G401.6 (cell line): ENCODE results near the gene DCHS1.
A peak's percentile ranks its signal among the peaks of the same experiment; 100 is the strongest.

Source experiments
- FAIRE-seq: peaks from 2 replicates; lab custom pipeline; 2012; peaks lifted over from hg19 to GRCh38; lab: Jason Lieb, UNC

DCHS1 gene

DNA sequence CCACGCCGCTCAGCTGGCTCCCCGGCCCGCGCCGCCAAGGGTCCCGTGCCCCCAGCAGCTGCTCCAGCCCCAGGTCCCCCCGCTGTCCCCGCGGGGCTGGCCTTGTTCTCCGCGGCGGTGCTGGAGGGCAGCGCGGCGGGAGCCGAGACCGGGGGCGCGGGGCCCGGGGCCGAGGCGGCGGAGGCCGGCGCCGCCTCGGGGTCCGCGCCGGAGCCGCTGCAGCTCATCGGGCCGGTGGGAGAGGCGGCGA lies 43.7 kb downstream of the DCHS1 start:
- FAIRE-seq = no peak

GRCh38 chr11:6611092-6611962 lies 44.3 kb downstream of the DCHS1 start:
- no peak for FAIRE-seq

GRCh38 chr11:6610591-6610990 lies 45.0 kb downstream of the DCHS1 start:
- no peak for FAIRE-seq

- FAIRE-seq = no peak
Observed at GRCh38 chr11:6609502-6610015, 46.0 kb downstream of the DCHS1 start.

GRCh38 chr11:6608726-6609501 lies 46.7 kb downstream of the DCHS1 start:
- FAIRE-seq = no peak

- FAIRE-seq = no peak
Observed at GRCh38 chr11:6608011-6608410, 47.6 kb downstream of the DCHS1 start.

GRCh38 chr11:6607190-6607795 lies 48.3 kb downstream of the DCHS1 start:
- no peak for FAIRE-seq

DNA sequence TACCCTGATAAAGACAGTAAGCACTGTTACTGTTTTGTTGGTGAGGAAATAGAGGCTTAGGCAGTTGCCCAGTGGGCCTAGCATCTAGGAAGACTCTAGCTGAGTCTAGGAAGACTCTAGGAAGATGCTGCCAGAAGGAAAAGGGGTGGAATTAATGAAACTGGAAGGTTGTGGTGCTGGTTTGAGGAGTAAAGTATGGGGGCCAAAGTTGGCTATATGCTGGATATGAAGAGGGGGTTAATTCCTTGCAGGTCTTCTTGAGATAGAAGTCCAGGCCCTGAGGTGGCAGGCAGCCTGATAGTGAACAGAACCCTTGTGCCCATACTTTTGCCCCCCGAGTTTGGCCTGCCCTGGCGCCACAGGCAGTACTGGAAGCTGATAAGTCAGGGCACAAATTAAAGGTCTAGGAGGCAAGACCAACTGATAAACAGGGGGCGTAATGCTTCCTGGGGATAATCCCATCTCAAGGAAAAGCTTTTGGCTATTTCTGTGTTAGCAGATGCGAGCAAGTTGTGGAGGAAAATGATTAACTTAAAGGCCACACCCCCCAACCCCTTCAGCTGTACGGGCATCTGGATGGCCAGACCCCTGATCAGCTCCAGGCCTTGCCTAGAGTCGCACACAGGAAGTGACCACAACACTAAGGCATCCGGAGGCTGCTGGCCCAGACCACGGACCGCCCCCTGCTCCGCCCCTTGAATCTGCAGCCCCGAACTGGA lies 49.0 kb downstream of the DCHS1 start:
- peak; percentile 91 for FAIRE-seq

DNA sequence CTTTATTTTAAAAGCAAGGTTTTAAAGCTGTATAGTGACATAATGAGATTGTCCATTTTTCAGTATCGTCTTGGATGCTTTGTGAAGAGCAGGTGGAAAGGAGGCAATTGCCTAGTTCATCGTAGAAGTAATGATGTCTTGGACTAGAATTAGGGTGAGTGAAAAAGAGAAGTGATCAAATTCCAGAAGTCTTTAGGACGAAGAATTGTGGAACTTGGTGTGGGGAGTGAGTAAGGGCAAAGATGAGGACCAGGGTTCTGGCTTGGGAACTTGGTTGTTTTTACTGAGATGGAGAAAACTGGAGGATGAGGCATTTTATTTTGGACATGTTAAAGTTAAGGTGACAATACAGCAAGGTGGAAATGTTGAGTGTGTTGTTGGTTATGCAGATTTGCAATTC lies 50.8 kb downstream of the DCHS1 start:
- no peak for FAIRE-seq

DNA sequence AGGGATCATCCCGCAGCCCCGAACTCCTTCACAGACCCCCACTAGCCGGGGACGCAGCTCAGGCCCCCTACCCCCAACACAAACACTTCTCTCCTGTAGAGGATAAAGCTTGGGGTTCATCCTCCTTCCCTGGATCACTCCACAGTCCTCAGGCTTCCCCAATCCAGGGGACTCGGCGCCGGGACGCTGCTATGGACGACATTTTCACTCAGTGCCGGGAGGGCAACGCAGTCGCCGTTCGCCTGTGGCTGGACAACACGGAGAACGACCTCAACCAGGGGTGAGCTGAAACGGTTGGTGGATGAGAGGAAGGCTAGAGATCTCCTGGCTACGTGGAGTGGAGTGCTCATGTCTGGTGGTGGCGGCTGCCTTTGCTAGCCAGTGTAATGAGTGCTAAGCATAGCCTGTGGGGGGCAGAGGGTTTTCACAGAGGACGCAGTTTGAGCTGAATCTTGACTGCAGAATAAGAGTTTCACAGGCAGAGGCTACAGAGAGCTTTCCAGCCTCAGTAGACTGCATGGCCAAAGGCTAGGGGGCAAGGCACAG lies 51.5 kb downstream of the DCHS1 start:
- FAIRE-seq = no peak

- FAIRE-seq = no peak
Observed at GRCh38 chr11:6603287-6604080, 52.1 kb downstream of the DCHS1 start, which contains the start of the genes ILK and RRP8. Gene ILK (plus strand): TSS chr11:6603774. CDS start chr11:6604272, 498 bp downstream. Gene RRP8 (minus strand): TSS chr11:6603616. CDS start chr11:6603502, 114 bp downstream.

DNA sequence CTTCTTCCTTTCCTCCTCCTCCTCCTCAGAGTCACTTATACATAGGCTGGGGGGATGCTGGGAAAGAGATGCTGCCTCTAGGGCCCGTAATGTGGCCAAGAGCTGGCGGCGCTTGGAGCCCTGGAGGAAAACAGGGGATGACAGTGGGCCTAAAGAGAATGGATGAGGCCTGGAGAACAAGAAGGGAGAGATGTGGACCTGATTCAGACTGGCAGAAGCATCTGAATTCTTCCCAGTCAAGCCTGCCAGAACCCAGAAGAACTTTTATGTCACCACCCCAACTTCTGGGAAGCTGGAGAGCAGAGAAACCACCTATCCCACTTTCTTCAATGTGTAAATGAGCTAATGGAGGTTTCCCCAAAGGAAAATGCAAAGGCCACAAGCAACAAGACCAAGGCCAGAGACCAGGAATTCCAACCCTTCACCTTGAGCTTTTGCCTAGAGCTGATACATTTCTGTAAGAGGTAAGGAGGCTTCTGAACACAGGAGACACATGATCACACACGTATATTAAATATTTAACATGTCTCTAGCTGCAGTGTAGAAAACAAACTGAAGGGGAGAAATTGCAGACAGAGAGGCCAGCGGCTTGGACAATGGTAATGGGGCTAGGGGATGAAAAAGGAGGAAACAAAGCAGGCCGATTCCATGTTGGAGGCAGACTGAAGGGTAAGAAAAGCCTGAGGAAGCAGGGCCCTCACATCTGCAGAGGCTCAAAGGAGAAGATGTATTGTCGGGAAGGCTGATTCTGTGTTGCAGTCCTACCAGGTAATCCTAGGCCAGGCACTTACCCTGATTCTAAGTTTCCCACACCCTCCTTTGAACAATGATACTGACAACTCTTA lies 53.3 kb downstream of the DCHS1 start:
- no peak for FAIRE-seq

DNA sequence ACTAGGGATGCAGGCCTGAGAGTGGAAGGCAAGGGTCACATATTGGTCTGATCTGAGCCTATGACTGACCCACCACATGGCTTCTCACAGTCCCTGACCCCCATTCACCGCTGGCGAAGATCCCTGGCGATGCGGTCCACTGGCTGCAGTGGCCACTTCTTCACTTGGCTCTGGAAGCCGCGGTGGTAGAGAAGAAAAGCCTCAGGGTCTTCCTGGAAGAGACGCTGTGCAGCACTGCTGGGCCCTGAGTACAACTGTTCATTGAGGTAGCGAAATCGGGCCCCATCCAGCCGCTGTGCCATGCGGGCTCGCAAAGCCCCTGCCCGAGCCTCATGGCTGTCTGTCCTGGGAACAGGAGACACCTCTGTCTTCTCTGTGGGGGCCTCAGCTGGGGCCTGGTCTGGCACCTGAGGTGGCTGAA lies 54.6 kb downstream of the DCHS1 start:
- FAIRE-seq = no peak

- no peak for FAIRE-seq
Observed at GRCh38 chr11:6599881-6600390, 55.7 kb downstream of the DCHS1 start.

GRCh38 chr11:6599449-6599848 lies 56.2 kb downstream of the DCHS1 start:
- FAIRE-seq = no peak

DNA sequence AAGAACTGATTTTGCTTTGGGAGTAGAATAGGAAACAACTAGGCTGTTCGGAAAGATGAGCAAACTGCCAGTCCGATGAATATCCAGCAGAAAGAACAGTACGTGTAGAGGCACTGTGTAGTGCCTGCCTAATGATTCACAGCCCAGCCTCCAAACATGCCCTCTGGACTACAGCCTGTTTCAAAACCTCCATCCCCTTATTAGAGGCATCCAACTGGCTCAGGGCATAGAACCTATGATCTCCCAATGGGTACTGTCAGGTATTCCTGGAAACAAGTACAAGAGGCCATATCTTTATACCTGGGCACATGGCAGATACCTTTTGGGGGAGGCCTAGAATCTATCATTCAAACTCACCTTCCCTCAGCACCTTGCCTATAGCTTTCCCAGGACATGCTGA lies 57.1 kb downstream of the DCHS1 start:
- no peak for FAIRE-seq

DNA sequence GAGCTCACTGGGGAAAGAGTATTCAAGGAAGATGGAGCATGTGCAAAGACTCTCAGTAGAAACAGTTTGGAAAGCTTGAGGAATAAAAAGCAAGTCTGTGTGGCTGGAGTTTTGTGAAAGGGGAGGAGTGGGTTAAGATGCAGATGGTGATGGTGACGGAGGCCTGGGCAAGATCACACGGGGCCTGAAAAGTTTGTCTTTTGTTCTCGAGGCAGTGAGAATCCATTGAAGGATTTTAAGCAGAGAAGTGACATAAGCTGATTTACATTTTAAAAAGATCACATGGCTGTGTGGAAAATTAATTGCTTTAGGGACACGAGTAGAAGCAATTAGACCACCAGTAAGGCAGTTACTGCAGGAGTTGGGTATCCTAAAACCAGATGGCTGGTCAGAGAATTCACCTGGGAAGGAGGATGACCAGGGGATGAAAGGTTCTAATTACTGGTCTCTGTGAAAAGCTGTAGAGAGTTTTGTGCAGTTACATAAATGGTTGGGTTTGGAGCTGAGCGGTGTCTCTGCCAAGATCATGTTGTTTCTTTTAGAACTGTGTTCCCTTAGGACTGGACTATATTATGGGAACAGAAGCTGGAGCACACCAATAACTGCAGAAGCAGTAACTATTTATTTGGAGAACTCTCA lies 59.3 kb downstream of the DCHS1 start:
- FAIRE-seq = no peak

DNA sequence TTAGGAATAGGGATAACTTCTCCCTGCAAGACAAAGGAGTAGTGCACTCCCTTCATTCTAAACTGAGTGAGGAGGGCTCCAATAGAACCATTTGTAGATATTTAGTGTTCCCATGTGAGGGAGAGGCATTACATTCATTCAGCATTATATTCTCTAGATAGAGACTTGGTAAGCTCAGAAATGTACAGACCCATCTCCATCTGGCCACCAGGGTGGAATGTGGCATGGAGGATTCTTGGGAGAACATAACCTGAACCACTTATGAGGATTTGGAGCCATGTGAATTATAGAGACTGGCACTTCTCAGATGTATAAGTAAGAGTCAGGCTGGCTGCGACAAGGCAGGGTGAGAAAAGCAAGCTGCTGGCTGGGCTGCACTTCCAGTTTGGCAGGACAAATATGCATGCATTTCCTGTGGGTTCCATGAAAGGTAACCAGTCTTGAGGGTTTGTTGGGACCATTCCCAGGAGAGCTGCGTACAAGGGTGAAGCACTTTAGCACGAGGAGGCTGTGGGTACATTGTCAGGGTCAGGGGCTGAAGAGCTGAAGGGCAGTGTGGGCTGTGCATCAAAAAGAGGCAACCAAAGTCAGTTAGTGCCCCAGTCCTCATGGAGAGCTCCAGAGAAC lies 61.4 kb downstream of the DCHS1 start:
- FAIRE-seq = no peak

DNA sequence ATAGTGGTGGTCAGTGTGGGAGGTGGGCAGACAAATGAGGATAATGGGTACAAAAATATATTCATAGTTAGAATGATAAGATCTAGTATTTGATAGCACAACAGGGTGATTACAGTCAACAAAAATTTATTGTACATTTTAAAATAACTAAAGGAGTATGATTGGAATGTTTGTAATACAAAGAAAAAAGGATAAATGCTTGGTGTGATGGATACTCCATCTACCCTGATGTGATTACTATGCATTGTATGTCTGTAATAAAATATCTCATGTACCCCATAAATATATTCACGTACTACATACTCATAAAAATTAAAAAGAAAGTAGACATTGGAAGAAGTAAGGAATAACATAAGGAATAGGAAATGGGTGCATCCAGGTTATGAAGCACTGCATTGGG lies 67.6 kb downstream of the DCHS1 start:
- peak; percentile 21 for FAIRE-seq
